ENCODE results near the gene MLXIPL. TPM values are rescaled to one million over a fixed set of nuclear protein-coding genes. Genes with fewer than 3 reads are reported as not detected.
"Not testable (repeated sequence)": the region's sequence is repeated elsewhere in the genome, so short reads cannot be mapped to it uniquely, and the experiment has no call there.

Gene MLXIPL
- total RNA-seq, 2 experiments from 2014 or later: not detected

DNA sequence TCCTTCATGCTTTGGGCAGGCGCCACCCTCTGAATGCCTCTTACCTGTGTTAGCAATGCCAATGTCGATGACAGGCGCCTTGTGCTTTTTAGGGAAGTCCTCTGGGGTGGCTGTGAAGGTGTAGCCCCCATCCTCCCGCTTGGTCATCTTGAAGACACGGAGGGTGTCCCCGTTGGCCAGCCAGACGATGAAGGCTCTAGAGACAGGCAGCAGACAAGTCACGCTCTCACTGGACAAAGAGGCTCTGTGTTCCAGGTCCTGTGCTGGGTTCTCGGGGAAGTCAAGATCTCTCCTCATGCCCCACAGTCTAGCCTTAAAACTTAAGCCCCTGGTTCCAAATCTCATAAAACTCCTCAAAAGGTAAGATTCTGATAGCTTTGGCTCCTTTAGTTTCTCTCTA, 51.0 kb downstream of the MLXIPL start:
- peaks cover 14% of the 10 kb centered on the region for H3K4me1 Mint-ChIP-seq
- H3K4me3 Mint-ChIP-seq: no peak overlapping the region
- no peaks in the 10 kb centered on the region for H3K27me3 Mint-ChIP-seq
- no peak overlapping the region for H3K27ac Mint-ChIP-seq
- CTCF ChIA-PET: no interaction called here
- H3K9me3 Mint-ChIP-seq (ENCODE audit: low read depth): no peaks in the 10 kb centered on the region
- DNase-seq (no peak), ATAC-seq (no peak)
- peaks cover 39% of the 10 kb centered on the region for H3K36me3 Mint-ChIP-seq

- Mint-ChIP-seq H3K27ac (no peak overlapping the region), H3K27me3 (no peaks in the 10 kb centered on the region), H3K9me3 (ENCODE audit: low read depth) (no peaks in the 10 kb centered on the region), H3K36me3 (peaks cover 38% of the 10 kb centered on the region), H3K4me3 (no peak overlapping the region), H3K4me1 (peaks cover 18% of the 10 kb centered on the region)
- CTCF ChIA-PET: interaction anchor here (0.8 kb wide), 1 partner anchor 14 kb away, joined by 3 read pairs; no protein-coding TSS in a partner anchor
- DNase-seq (no peak), ATAC-seq (no peak)
These were observed 51.5 kb downstream of the MLXIPL start for GRCh38 chr7:73572767-73573186.

DNA sequence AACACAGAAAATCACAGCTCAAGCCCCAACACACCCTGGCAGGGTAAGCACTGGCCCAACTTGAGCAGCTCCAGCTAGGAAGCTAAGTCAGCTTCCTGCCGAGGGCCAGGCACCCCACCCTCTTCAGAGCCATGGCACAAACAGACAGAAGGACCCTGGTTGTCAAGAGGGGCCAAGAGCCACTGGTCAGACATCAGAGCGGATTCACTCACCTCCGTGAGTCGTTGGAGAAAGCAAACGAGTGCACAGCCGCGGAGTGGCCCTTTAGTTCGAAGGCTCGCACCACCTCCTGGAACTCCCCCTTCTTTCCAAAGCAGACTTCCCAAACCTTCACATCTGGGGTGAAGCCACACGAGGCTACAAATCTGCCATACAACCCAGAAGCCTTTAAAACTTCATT, 53.3 kb downstream of the MLXIPL start:
- Mint-ChIP-seq H3K36me3 (peaks cover 38% of the 10 kb centered on the region), H3K4me3 (no peak overlapping the region), H3K9me3 (ENCODE audit: low read depth) (no peaks in the 10 kb centered on the region), H3K4me1 (peaks cover 20% of the 10 kb centered on the region), H3K27me3 (no peaks in the 10 kb centered on the region), H3K27ac (no peak overlapping the region)
- CTCF ChIA-PET: no interaction called here
- no peak for ATAC-seq
- no peak for DNase-seq

DNA sequence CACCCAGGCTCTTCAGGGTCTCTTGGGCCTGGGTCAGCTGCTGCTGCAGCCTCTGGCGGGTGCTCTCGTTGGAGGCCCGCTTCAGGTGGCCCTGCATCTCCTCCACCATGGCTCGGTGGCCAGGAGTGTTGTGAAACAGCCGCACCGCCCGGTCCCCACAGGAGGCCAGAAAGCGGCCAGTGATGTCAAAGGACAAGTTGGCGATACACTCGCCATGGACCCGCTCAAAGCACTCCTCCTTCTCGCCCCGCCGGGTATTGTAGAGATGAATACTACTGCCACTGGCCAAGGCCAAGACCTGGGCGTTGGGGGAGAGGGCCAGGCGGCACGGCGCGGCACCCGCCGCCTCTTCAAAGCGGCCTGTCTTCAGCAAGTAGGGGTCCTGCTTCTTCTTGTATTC, 53.8 kb downstream of the MLXIPL start:
- Mint-ChIP-seq H3K9me3 (ENCODE audit: low read depth) (no peaks in the 10 kb centered on the region), H3K27ac (no peak overlapping the region), H3K4me3 (no peak overlapping the region), H3K27me3 (no peaks in the 10 kb centered on the region), H3K4me1 (peaks cover 25% of the 10 kb centered on the region), H3K36me3 (peaks cover 38% of the 10 kb centered on the region)
- DNase-seq: no peak
- no peak for ATAC-seq
- CTCF ChIA-PET: no interaction called here

GRCh38 chr7:73569042-73569608, 55.2 kb downstream of the MLXIPL start:
- Mint-ChIP-seq H3K36me3 (peaks cover 33% of the 10 kb centered on the region), H3K9me3 (ENCODE audit: low read depth) (no peaks in the 10 kb centered on the region), H3K27me3 (no peaks in the 10 kb centered on the region), H3K4me1 (peaks cover 27% of the 10 kb centered on the region), H3K4me3 (no peak overlapping the region), H3K27ac (no peak overlapping the region)
- DNase-seq: no peak
- no peak for ATAC-seq
- CTCF ChIA-PET: no interaction called here

- Mint-ChIP-seq H3K4me3 (no peak overlapping the region), H3K27ac (no peak overlapping the region), H3K4me1 (peaks cover 27% of the 10 kb centered on the region), H3K9me3 (ENCODE audit: low read depth) (no peaks in the 10 kb centered on the region), H3K36me3 (peaks cover 30% of the 10 kb centered on the region), H3K27me3 (no peaks in the 10 kb centered on the region)
- CTCF ChIA-PET: interaction anchor here (0.7 to 1.3 kb wide), 5 partner anchors 10 to 47 kb away, joined by 3 read pairs; partner anchors contain the start of genes BCL7B and TBL2
- no peak for DNase-seq
- ATAC-seq: no peak
These were observed 56.3 kb downstream of the MLXIPL start for GRCh38 chr7:73567846-73568685.

DNA sequence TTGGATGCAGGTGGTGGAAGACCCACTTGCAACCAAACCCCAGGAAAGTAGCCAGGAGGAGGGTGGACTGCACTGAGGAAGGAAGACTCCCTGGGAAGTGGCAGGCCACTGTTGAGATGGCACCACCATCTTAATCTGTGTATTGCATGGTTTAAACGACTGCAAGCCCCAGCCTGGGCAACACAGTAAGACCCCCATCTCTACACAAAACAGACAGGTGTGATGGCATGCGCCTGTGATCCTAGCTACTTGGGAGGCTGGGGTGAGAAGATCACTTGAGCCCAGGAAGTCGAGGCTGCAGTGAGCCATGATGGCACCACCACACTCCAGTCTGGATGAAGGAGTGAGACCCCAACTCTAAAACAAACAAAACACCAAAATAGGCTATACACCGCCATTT, 57.2 kb downstream of the MLXIPL start:
- H3K9me3 Mint-ChIP-seq (ENCODE audit: low read depth): no peaks in the 10 kb centered on the region
- H3K27me3 Mint-ChIP-seq: no peaks in the 10 kb centered on the region
- no peak for ATAC-seq
- H3K4me3 Mint-ChIP-seq: no peak overlapping the region
- CTCF ChIA-PET: interaction anchor here (0.7 to 2.2 kb wide), 6 partner anchors 10 to 46 kb away, joined by 3 to 17 read pairs (median 3); partner anchors contain the start of genes BCL7B and TBL2
- H3K4me1 Mint-ChIP-seq: peaks cover 27% of the 10 kb centered on the region
- no peak for DNase-seq
- H3K36me3 Mint-ChIP-seq: peaks cover 21% of the 10 kb centered on the region
- no peak overlapping the region for H3K27ac Mint-ChIP-seq

- Mint-ChIP-seq H3K4me1 (peaks cover 29% of the 10 kb centered on the region), H3K4me3 (peak overlapping the region; percentile 72), H3K36me3 (peaks cover 17% of the 10 kb centered on the region), H3K27ac (peak overlapping the region; percentile 84)
- CTCF ChIA-PET: interaction anchor here (0.8 to 2.2 kb wide), 10 partner anchors 10 to 169 kb away, joined by 3 to 17 read pairs (median 4); partner anchors contain the start of genes BCL7B and TBL2
- not testable (repeated sequence) for H3K9me3 Mint-ChIP-seq (ENCODE audit: low read depth); DNase-seq; H3K27me3 Mint-ChIP-seq
- peak; percentile 46 for ATAC-seq
These were observed 57.9 kb downstream of the MLXIPL start for GRCh38 chr7:73566431-73566830.

- H3K4me1 Mint-ChIP-seq: peaks cover 29% of the 10 kb centered on the region
- ATAC-seq (peak; percentile 66), DNase-seq (no peak)
- no peaks in the 10 kb centered on the region for H3K27me3 Mint-ChIP-seq
- H3K9me3 Mint-ChIP-seq (ENCODE audit: low read depth): no peaks in the 10 kb centered on the region
- H3K27ac Mint-ChIP-seq: peak overlapping the region; percentile 84
- CTCF ChIA-PET: interaction anchor here (0.8 to 2.2 kb wide), 9 partner anchors 9 to 169 kb away, joined by 3 to 17 read pairs (median 4); partner anchors contain the start of genes BCL7B and TBL2
- peaks cover 13% of the 10 kb centered on the region for H3K36me3 Mint-ChIP-seq
- peak overlapping the region; percentile 72 for H3K4me3 Mint-ChIP-seq
These were observed 58.5 kb downstream of the MLXIPL start for GRCh38 chr7:73565675-73566340.

- DNase-seq (no peak), ATAC-seq (no peak)
- Mint-ChIP-seq H3K9me3 (ENCODE audit: low read depth) (no peaks in the 10 kb centered on the region), H3K36me3 (peaks cover 3% of the 10 kb centered on the region), H3K27ac (peak overlapping the region; percentile 4), H3K27me3 (no peaks in the 10 kb centered on the region), H3K4me1 (peaks cover 25% of the 10 kb centered on the region), H3K4me3 (no peak overlapping the region)
- CTCF ChIA-PET: interaction anchor here (1.2 to 4.8 kb wide), 4 partner anchors 33 to 166 kb away, joined by 4 to 26 read pairs (median 7); partner anchors contain the start of gene BAZ1B
These were observed 64.0 kb downstream of the MLXIPL start for GRCh38 chr7:73560109-73560835.

DNA sequence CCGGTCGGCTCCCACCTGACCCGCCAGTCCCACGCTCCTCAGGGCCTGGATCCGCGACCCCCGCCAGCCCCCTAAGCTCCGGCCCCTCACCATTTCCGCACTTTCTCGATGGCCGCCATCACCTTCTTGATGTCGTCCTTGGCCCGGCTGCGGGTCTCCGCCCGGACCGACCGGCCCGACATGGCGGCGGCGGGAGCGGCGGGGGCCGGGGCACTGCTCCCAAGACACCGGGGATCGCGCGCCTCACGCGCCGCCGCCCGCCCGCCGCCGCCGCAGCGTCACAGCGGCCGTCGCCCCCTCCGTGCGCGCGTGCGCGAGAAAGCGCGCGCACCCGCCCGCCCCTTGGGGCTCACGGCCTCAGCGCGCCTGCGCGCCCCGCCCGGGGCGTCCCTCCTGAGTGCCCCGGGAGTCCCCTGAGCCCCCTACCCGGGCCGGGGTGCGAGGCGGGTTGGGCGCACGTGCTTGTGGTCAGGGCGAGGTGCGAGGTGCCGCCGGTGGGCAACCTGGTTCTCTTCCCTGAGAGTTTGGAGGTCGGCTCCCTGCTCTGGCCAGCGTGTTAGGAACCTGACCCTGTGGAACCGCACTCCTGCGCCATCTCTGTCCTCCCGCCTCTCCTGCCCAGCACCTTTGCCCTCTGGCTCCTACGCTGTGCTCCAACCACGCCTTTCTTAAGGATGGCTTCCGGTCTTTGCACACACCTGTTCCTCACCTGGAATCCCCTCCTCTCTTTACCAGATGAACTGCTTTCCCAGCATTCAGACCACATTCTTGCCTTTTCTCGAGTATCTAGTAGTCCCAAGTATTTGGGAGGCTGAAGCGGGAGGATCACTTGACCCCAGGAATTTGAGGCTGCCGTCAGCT, 66.7 kb downstream of the MLXIPL start, which contains the start of gene BCL7B:
TSS of gene BCL7B (minus strand) at position 294 of the 861 bp plus-strand sequence. CDS start at position 182, 112 bp downstream.
- H3K4me1 Mint-ChIP-seq: peaks cover 40% of the 10 kb centered on the region
- H3K9me3 Mint-ChIP-seq (ENCODE audit: low read depth): no peaks in the 10 kb centered on the region
- ATAC-seq (peak; percentile 70), DNase-seq (peak; percentile 81)
- peak within 1 kb of the TSS; percentile 97 for H3K4me3 Mint-ChIP-seq
- peaks cover 11% of the 10 kb centered on the region for H3K36me3 Mint-ChIP-seq
- no peaks in the 10 kb centered on the region for H3K27me3 Mint-ChIP-seq
- CTCF ChIA-PET: interaction anchor here (0.7 to 4.8 kb wide), 9 partner anchors 9 to 177 kb away, joined by 3 to 26 read pairs (median 5); partner anchors contain the start of genes BAZ1B and TBL2
- H3K27ac Mint-ChIP-seq: peak within 1 kb of the TSS; percentile 98

DNA sequence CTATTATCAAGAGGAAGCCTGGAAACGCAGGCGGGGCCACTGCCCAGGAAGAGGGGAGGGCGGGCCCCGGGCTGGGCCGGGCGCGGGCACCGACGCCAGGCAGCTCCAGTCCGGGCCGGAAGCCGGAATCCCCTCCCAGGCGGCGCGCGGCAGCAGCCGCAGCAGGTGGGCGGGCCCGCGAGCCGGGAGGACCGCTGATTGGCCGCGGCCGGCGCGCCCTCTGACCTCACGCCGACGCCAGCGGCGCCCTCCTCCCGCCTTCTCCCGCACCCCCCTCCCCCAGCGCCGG, 67.3 kb downstream of the MLXIPL start:
- peak; percentile 93 for ATAC-seq
- Mint-ChIP-seq H3K36me3 (peaks cover 15% of the 10 kb centered on the region), H3K4me3 (peak overlapping the region; percentile 97), H3K9me3 (ENCODE audit: low read depth) (no peaks in the 10 kb centered on the region), H3K27ac (peak overlapping the region; percentile 92), H3K4me1 (peaks cover 41% of the 10 kb centered on the region), H3K27me3 (no peaks in the 10 kb centered on the region)
- peak; percentile 94 for DNase-seq
- CTCF ChIA-PET: interaction anchor here (0.7 to 4.8 kb wide), 9 partner anchors 9 to 178 kb away, joined by 3 to 26 read pairs (median 5); partner anchors contain the start of genes BAZ1B and TBL2
